Testis (tissue), 3 donors: Measurements from ENCODE around the gene BSPRY. TPM values are rescaled to one million over a fixed set of nuclear protein-coding genes. Genes with fewer than 3 reads are reported as not detected.
"Not testable (repeated sequence)": the region's sequence is repeated elsewhere in the genome, so short reads cannot be mapped to it uniquely, and the experiment has no call there.

Experiments used
- DNase-seq: peaks from one replicate; pipeline ENCODE4 v3.0.0-alpha.2; 2019
- H3K27ac ChIP-seq, 2 donors: fragments of 200-600 bp; sonication (generic); one replicate each; pipeline ENCODE4 v1.5.1; 2019
- H3K27me3 ChIP-seq: fragments of 200-600 bp; sonication (generic); one replicate; pipeline ENCODE4 v1.5.1; 2019
- H3K36me3 ChIP-seq: fragments of 200-600 bp; sonication (generic); one replicate; pipeline ENCODE4 v1.5.1; 2017; ENCODE audit warnings: low read depth; ENCODE audit errors: missing control alignments
- H3K4me1 ChIP-seq: fragments of 200-600 bp; sonication (generic); one replicate; pipeline ENCODE4 v1.5.1; 2019
- H3K4me3 ChIP-seq, 2 donors: fragments of 200-600 bp; sonication (generic); one replicate each; pipeline ENCODE4 v1.5.1; 2017 to 2019
- H3K9me3 ChIP-seq: fragments of 200-600 bp; sonication (generic); one replicate; pipeline ENCODE4 v1.5.1; 2017
- CTCF ChIP-seq, 3 experiments: fragments of 450-650 bp in 2 of 3; fragments of 200-600 bp in 1 of 3; sonication (generic) in 1 of 3; IDR thresholded peaks; one replicate each; pipeline ENCODE4 v1.5.1; 2016 to 2019; ENCODE audit warnings: antibody characterized with exemption in 3 of 3, mild to moderate bottlenecking in 2 of 3, moderate library complexity in 1 of 3
- POLR2A ChIP-seq: fragments of 450-650 bp; IDR thresholded peaks from one replicate; pipeline ENCODE4 v1.6.1; 2017; ENCODE audit warnings: antibody characterized with exemption, mild to moderate bottlenecking, moderate library complexity
- WGBS, 2 donors: methylation state at CpG; one replicate each; pipeline ENCODE4 v1.1.5; 2018; 5-methylcytosine and 5-hydroxymethylcytosine counted together
- intact Hi-C: fragments of 100-400 bp; cut with DNase I; formaldehyde crosslinking; loops from one replicate; pipeline ENCODE4 v1.15.1; 2023; ENCODE audit warnings: low total_unique reads
- polyA plus RNA-seq: library from polyadenylated mRNA; stranded (reverse); fragments of 350-450 nt; fragmentation: Illumina TruSeq; extraction: RNeasy Lipid Tissue Mini Kit (QIAGEN cat#74804); gene quantifications from one replicate; pipeline ENCODE4 v1.2.3, GENCODE V29; 2014; ENCODE audit warnings: low read depth, low replicate concordance; ENCODE audit not compliant: insufficient read depth
- total RNA-seq, 2 donors: library from RNA; depleted of rRNA; stranded (reverse); fragments of >200 nt; gene quantifications; one replicate each; pipeline ENCODE4 v1.2.3, GENCODE V29; 2016

BSPRY gene
- total and polyA plus RNA-seq, 3 donors from 2014 or later: 4.5 to 14.2 (median 8.8) TPM

- no peaks in the 10 kb centered on the region for H3K36me3 ChIP-seq
- no peaks in the 10 kb centered on the region for H3K9me3 ChIP-seq
- no peaks in the 10 kb centered on the region for H3K27me3 ChIP-seq
- no peak overlapping the region for H3K27ac ChIP-seq
- H3K4me3 ChIP-seq: no peak overlapping the region
- no peaks in the 10 kb centered on the region for H3K4me1 ChIP-seq
- DNase-seq: no peak
- intact Hi-C loops: no loop called here
- 80 to 93% methylated on average over 1 of the region's 1 CpG for WGBS, 2 donors
- no peak for TF ChIP-seq POLR2A
- TF ChIP-seq CTCF (IDR thresholded peaks at IDR 0.05): no peak
These were observed 10.0 kb downstream of the BSPRY start for GRCh38 chr9:113359385-113359784.

- DNase-seq: no peak
- no peaks in the 10 kb centered on the region for H3K9me3 ChIP-seq
- 86 to 92% methylated on average over 12 to 15 of the region's 15 CpGs for WGBS, 2 donors
- no peak overlapping the region for H3K4me3 ChIP-seq
- H3K27me3 ChIP-seq: no peaks in the 10 kb centered on the region
- no peaks in the 10 kb centered on the region for H3K36me3 ChIP-seq
- intact Hi-C loops: no loop called here
- no peaks in the 10 kb centered on the region for H3K4me1 ChIP-seq
- H3K27ac ChIP-seq: no peak overlapping the region
- TF ChIP-seq CTCF (IDR thresholded peaks at IDR 0.05): no peak
- TF ChIP-seq POLR2A: no peak
These were observed 11.0 kb downstream of the BSPRY start for GRCh38 chr9:113360242-113360842.

- Histone ChIP-seq H3K9me3 (no peaks in the 10 kb centered on the region), H3K27ac (no peak overlapping the region), H3K27me3 (no peaks in the 10 kb centered on the region), H3K36me3 (no peaks in the 10 kb centered on the region), H3K4me1 (no peaks in the 10 kb centered on the region), H3K4me3 (no peak overlapping the region)
- WGBS, 2 donors: 40 to 45% methylated on average over 7 of the region's 7 CpGs
- TF ChIP-seq POLR2A: no peak
- TF ChIP-seq CTCF (IDR thresholded peaks at IDR 0.05): no peak
- intact Hi-C loops: no loop called here
- no peak for DNase-seq
These were observed 12.1 kb downstream of the BSPRY start for GRCh38 chr9:113361304-113362018.

GRCh38 chr9:113363336-113363735 lies 14.0 kb downstream of the BSPRY start:
- TF ChIP-seq POLR2A: no peak
- no peak for TF ChIP-seq CTCF (IDR thresholded peaks at IDR 0.05)
- Histone ChIP-seq H3K36me3 (no peaks in the 10 kb centered on the region), H3K4me3 (no peak overlapping the region), H3K9me3 (no peaks in the 10 kb centered on the region), H3K4me1 (no peaks in the 10 kb centered on the region), H3K27ac (no peak overlapping the region), H3K27me3 (no peaks in the 10 kb centered on the region)
- WGBS, 2 donors: 81 to 91% methylated on average over 3 of the region's 3 CpGs
- intact Hi-C loops: no loop called here
- no peak for DNase-seq

- H3K4me1 ChIP-seq: no peaks in the 10 kb centered on the region
- TF ChIP-seq POLR2A (no peak), CTCF (IDR thresholded peaks at IDR 0.05) (no peak)
- intact Hi-C loops: no loop called here
- H3K4me3 ChIP-seq: no peak overlapping the region
- no peaks in the 10 kb centered on the region for H3K36me3 ChIP-seq
- DNase-seq: no peak
- WGBS, 2 donors: 62 to 70% methylated on average over 1 of the region's 1 CpG
- H3K27me3 ChIP-seq: no peaks in the 10 kb centered on the region
- no peak overlapping the region for H3K27ac ChIP-seq
- no peaks in the 10 kb centered on the region for H3K9me3 ChIP-seq
These were observed 15.6 kb downstream of the BSPRY start for GRCh38 chr9:113364951-113365350.

- H3K36me3 ChIP-seq, H3K27ac ChIP-seq, H3K4me1 ChIP-seq, H3K27me3 ChIP-seq, H3K9me3 ChIP-seq, DNase-seq, intact Hi-C loops, H3K4me3 ChIP-seq: not testable (repeated sequence)
- 99 to 100% methylated on average over 3 of the region's 3 CpGs for WGBS, 2 donors
These were observed 16.3 kb downstream of the BSPRY start for GRCh38 chr9:113365652-113366051.
